ENCODE data around the gene C2CD3.
"Not testable (repeated sequence)": the region's sequence is repeated elsewhere in the genome, so short reads cannot be mapped to it uniquely, and the experiment has no call there.

Gene C2CD3

GRCh38 chr11:74085542-74085892 lies 85.3 kb downstream of the C2CD3 start:
- no peak for DNase-seq (ENCODE audit: low read depth)
- no peak overlapping the region for H3K4me3 ChIP-seq (ENCODE audit: low read depth, low read length)
- TF ChIP-seq CTCF (IDR thresholded peaks at IDR 0.05; ENCODE audit: low read depth, low read length, missing control alignments): no peak

GRCh38 chr11:74084796-74085541 lies 85.8 kb downstream of the C2CD3 start:
- no peak for TF ChIP-seq CTCF (IDR thresholded peaks at IDR 0.05; ENCODE audit: low read depth, low read length, missing control alignments)
- no peak for DNase-seq (ENCODE audit: low read depth)
- H3K4me3 ChIP-seq (ENCODE audit: low read depth, low read length): no peak overlapping the region

GRCh38 chr11:74083927-74084326 lies 86.9 kb downstream of the C2CD3 start:
- H3K4me3 ChIP-seq (ENCODE audit: low read depth, low read length); DNase-seq (ENCODE audit: low read depth): not testable (repeated sequence)

GRCh38 chr11:74081428-74081827 lies 89.4 kb downstream of the C2CD3 start:
- no peak for DNase-seq (ENCODE audit: low read depth)
- no peak for TF ChIP-seq CTCF (IDR thresholded peaks at IDR 0.05; ENCODE audit: low read depth, low read length, missing control alignments)
- H3K4me3 ChIP-seq (ENCODE audit: low read depth, low read length): no peak overlapping the region

- DNase-seq (ENCODE audit: low read depth): no peak
- no peak overlapping the region for H3K4me3 ChIP-seq (ENCODE audit: low read depth, low read length)
- no peak for TF ChIP-seq CTCF (IDR thresholded peaks at IDR 0.05; ENCODE audit: low read depth, low read length, missing control alignments)
Measured at GRCh38 chr11:74077193-74077592, 93.6 kb downstream of the C2CD3 start.

GRCh38 chr11:74072721-74073120 lies 98.1 kb downstream of the C2CD3 start:
- H3K4me3 ChIP-seq (ENCODE audit: low read depth, low read length): no peak overlapping the region
- TF ChIP-seq CTCF (IDR thresholded peaks at IDR 0.05; ENCODE audit: low read depth, low read length, missing control alignments): no peak
- no peak for DNase-seq (ENCODE audit: low read depth)

GRCh38 chr11:74072286-74072685 lies 98.5 kb downstream of the C2CD3 start:
- H3K4me3 ChIP-seq (ENCODE audit: low read depth, low read length): no peak overlapping the region
- DNase-seq (ENCODE audit: low read depth): no peak
- TF ChIP-seq CTCF (IDR thresholded peaks at IDR 0.05; ENCODE audit: low read depth, low read length, missing control alignments): no peak
